ENCODE data around the gene ADH1A.
"Not testable (repeated sequence)": the region's sequence is repeated elsewhere in the genome, so short reads cannot be mapped to it uniquely, and the experiment has no call there.

Gene ADH1A

GRCh38 chr4:99290848-99291786, at the start of gene ADH1A:
Gene ADH1A, minus strand, starts transcription at chr4:99290985. Its CDS starts 71 bp downstream, at chr4:99290914.
- no peak for DNase-seq
- in situ Hi-C loops (cut with HindIII; ENCODE audit: low pct_ligation_motif_present, low pct_unique_long_range_greater_than_20kb, low sequenced_read_pairs): no loop called here

GRCh38 chr4:99339172-99339571, 48.4 kb upstream of the ADH1A start:
- DNase-seq: no peak
- in situ Hi-C loops (cut with HindIII; ENCODE audit: low pct_ligation_motif_present, low pct_unique_long_range_greater_than_20kb, low sequenced_read_pairs): no loop called here

- DNase-seq: no peak
- in situ Hi-C loops (cut with HindIII; ENCODE audit: low pct_ligation_motif_present, low pct_unique_long_range_greater_than_20kb, low sequenced_read_pairs): no loop called here
Observed at GRCh38 chr4:99336553-99336952, 45.8 kb upstream of the ADH1A start.

- in situ Hi-C loops (cut with HindIII; ENCODE audit: low pct_ligation_motif_present, low pct_unique_long_range_greater_than_20kb, low sequenced_read_pairs): no loop called here
- no peak for DNase-seq
Observed at GRCh38 chr4:99334880-99335279, 44.1 kb upstream of the ADH1A start.

- in situ Hi-C loops (cut with HindIII; ENCODE audit: low pct_ligation_motif_present, low pct_unique_long_range_greater_than_20kb, low sequenced_read_pairs): no loop called here
Observed at GRCh38 chr4:99330648-99331047, 39.9 kb upstream of the ADH1A start.

GRCh38 chr4:99329876-99330275, 39.1 kb upstream of the ADH1A start:
- DNase-seq: no peak
- in situ Hi-C loops (cut with HindIII; ENCODE audit: low pct_ligation_motif_present, low pct_unique_long_range_greater_than_20kb, low sequenced_read_pairs): no loop called here

More at GRCh38 chr4:99330648-99331047, 39.9 kb upstream of the ADH1A start:
- DNase-seq: no peak

GRCh38 chr4:99324979-99325378, 34.2 kb upstream of the ADH1A start:
- DNase-seq: no peak
- in situ Hi-C loops (cut with HindIII; ENCODE audit: low pct_ligation_motif_present, low pct_unique_long_range_greater_than_20kb, low sequenced_read_pairs): no loop called here

GRCh38 chr4:99324361-99324760, 33.6 kb upstream of the ADH1A start:
- DNase-seq: no peak
- in situ Hi-C loops (cut with HindIII; ENCODE audit: low pct_ligation_motif_present, low pct_unique_long_range_greater_than_20kb, low sequenced_read_pairs): no loop called here

GRCh38 chr4:99323756-99324155, 33.0 kb upstream of the ADH1A start:
- in situ Hi-C loops (cut with HindIII; ENCODE audit: low pct_ligation_motif_present, low pct_unique_long_range_greater_than_20kb, low sequenced_read_pairs): no loop called here
- no peak for DNase-seq

GRCh38 chr4:99321241-99322191, 30.7 kb upstream of the ADH1A start, which contains the start of gene ADH1B:
Gene ADH1B, minus strand, starts transcription at chr4:99321401. Its CDS starts 70 bp downstream, at chr4:99321331.
- no peak for DNase-seq
- in situ Hi-C loops (cut with HindIII; ENCODE audit: low pct_ligation_motif_present, low pct_unique_long_range_greater_than_20kb, low sequenced_read_pairs): no loop called here

- DNase-seq; in situ Hi-C loops (cut with HindIII; ENCODE audit: low pct_ligation_motif_present, low pct_unique_long_range_greater_than_20kb, low sequenced_read_pairs): not testable (repeated sequence)
Observed at GRCh38 chr4:99317811-99318210, 27.0 kb upstream of the ADH1A start.

GRCh38 chr4:99317354-99317753, 26.6 kb upstream of the ADH1A start:
- in situ Hi-C loops (cut with HindIII; ENCODE audit: low pct_ligation_motif_present, low pct_unique_long_range_greater_than_20kb, low sequenced_read_pairs): no loop called here

GRCh38 chr4:99315839-99316238, 25.1 kb upstream of the ADH1A start:
- in situ Hi-C loops (cut with HindIII; ENCODE audit: low pct_ligation_motif_present, low pct_unique_long_range_greater_than_20kb, low sequenced_read_pairs): no loop called here
- no peak for DNase-seq

More at GRCh38 chr4:99317354-99317753, 26.6 kb upstream of the ADH1A start:
- no peak for DNase-seq

GRCh38 chr4:99314211-99314610, 23.4 kb upstream of the ADH1A start:
- DNase-seq: no peak
- in situ Hi-C loops (cut with HindIII; ENCODE audit: low pct_ligation_motif_present, low pct_unique_long_range_greater_than_20kb, low sequenced_read_pairs): no loop called here

- in situ Hi-C loops (cut with HindIII; ENCODE audit: low pct_ligation_motif_present, low pct_unique_long_range_greater_than_20kb, low sequenced_read_pairs): no loop called here
Observed at GRCh38 chr4:99310389-99310788, 19.6 kb upstream of the ADH1A start.

GRCh38 chr4:99305638-99306400, 15.0 kb upstream of the ADH1A start:
- in situ Hi-C loops (cut with HindIII; ENCODE audit: low pct_ligation_motif_present, low pct_unique_long_range_greater_than_20kb, low sequenced_read_pairs): no loop called here

More at GRCh38 chr4:99310389-99310788, 19.6 kb upstream of the ADH1A start:
- no peak for DNase-seq

GRCh38 chr4:99301376-99302164, 10.8 kb upstream of the ADH1A start:
- in situ Hi-C loops (cut with HindIII; ENCODE audit: low pct_ligation_motif_present, low pct_unique_long_range_greater_than_20kb, low sequenced_read_pairs): no loop called here
- no peak for DNase-seq

More at GRCh38 chr4:99305638-99306400, 15.0 kb upstream of the ADH1A start:
- no peak for DNase-seq
